Neural cell (in vitro differentiated cells): ENCODE results near the gene ZFAND2A. TPM values are rescaled to one million over a fixed set of nuclear protein-coding genes. Genes with fewer than 3 reads are reported as not detected.

Experiments
- H2AFZ ChIP-seq: fragments of 200-600, 300-800 bp; sonication (generic), shearing (Covaris generic); 2 replicates; pipeline ENCODE4 v1.6.0; 2014; ENCODE audit warnings: low read depth, mild to moderate bottlenecking, antibody characterized with exemption, low read length, moderate library complexity
- H3F3A ChIP-seq: fragments of 200-600 bp; shearing (Covaris generic); 2 replicates; pipeline ENCODE4 v1.6.1; 2016; ENCODE audit warnings: mild to moderate bottlenecking, moderate library complexity, mixed read lengths, antibody characterized with exemption, low read length; ENCODE audit not compliant: insufficient read depth, poor library complexity, severe bottlenecking
- H3K27ac ChIP-seq: fragments of 200-600, 300-800 bp; sonication (generic), shearing (Covaris generic); 2 replicates; pipeline ENCODE4 v1.5.1; 2014; ENCODE audit warnings: mild to moderate bottlenecking, low read length, moderate library complexity
- H3K27me3 ChIP-seq: fragments of 300-800, 200-600 bp; sonication (generic), shearing (Covaris generic); 2 replicates; pipeline ENCODE4 v1.6.0; 2014; ENCODE audit warnings: mild to moderate bottlenecking, low read depth, low read length, moderate library complexity; ENCODE audit not compliant: insufficient read depth
- H3K36me3 ChIP-seq: fragments of 300-800, 200-600 bp; sonication (generic), shearing (Covaris generic); 2 replicates; pipeline ENCODE4 v1.5.1; 2014; ENCODE audit warnings: mild to moderate bottlenecking, antibody characterized with exemption, low read length, moderate library complexity; ENCODE audit not compliant: insufficient read depth
- H3K4me2 ChIP-seq: fragments of 300-800, 200-600 bp; sonication (generic), shearing (Covaris generic); 2 replicates; pipeline ENCODE4 v1.6.0; 2014; ENCODE audit warnings: mild to moderate bottlenecking, low read length
- H3K4me3 ChIP-seq: fragments of 300-800, 200-600 bp; sonication (generic), shearing (Covaris generic); 2 replicates; pipeline ENCODE4 v1.5.1; 2014; ENCODE audit warnings: mild to moderate bottlenecking, low read length, moderate library complexity
- H3K79me2 ChIP-seq: fragments of 200-600 bp; shearing (Covaris generic); replicated peaks from 2 replicates; pipeline ENCODE4 v1.6.0; 2014; ENCODE audit warnings: mild to moderate bottlenecking, low read length, moderate library complexity; ENCODE audit not compliant: insufficient read depth
- H3K9ac ChIP-seq: fragments of 300-800, 200-600 bp; sonication (generic), shearing (Covaris generic); 2 replicates; pipeline ENCODE4 v1.6.1; 2016; ENCODE audit warnings: mild to moderate bottlenecking, low read length, mixed read lengths
- H3K9me2 ChIP-seq: fragments of 200-600 bp; shearing (Covaris generic); 2 replicates; pipeline ENCODE4 v1.6.1; 2016; ENCODE audit warnings: mild to moderate bottlenecking, low read length, mixed read lengths; ENCODE audit not compliant: insufficient read depth
- H3K9me3 ChIP-seq: fragments of 200-600, 300-800 bp; sonication (generic), shearing (Covaris generic); 2 replicates; pipeline ENCODE4 v1.6.1; 2016; ENCODE audit warnings: mild to moderate bottlenecking, mixed run types, low read length, moderate library complexity, mixed read lengths
- H4K20me1 ChIP-seq: fragments of 200-600 bp; shearing (Covaris generic); 2 replicates; pipeline ENCODE4 v1.6.1; 2016; ENCODE audit warnings: mild to moderate bottlenecking, mixed run types; ENCODE audit not compliant: insufficient read depth
- CTCF ChIP-seq: fragments of 450-650 bp; IDR thresholded peaks from 2 replicates; pipeline ENCODE4 v1.5.1; 2014; ENCODE audit warnings: antibody characterized with exemption, mild to moderate bottlenecking, moderate library complexity; ENCODE audit not compliant: poor library complexity, severe bottlenecking
- EP300 ChIP-seq: fragments of 450-650 bp; conservative IDR thresholded peaks from 2 replicates; pipeline ENCODE4 v1.6.1; 2014; ENCODE audit warnings: antibody characterized with exemption, mild to moderate bottlenecking, moderate library complexity; ENCODE audit not compliant: poor library complexity, severe bottlenecking
- EZH2 ChIP-seq: fragments of 200-600, 300-800 bp; shearing (Covaris generic), sonication (generic); IDR thresholded peaks from 2 replicates; pipeline ENCODE4 v1.6.1; 2014; ENCODE audit warnings: antibody characterized with exemption, low read length, borderline replicate concordance, mild to moderate bottlenecking; ENCODE audit not compliant: insufficient read depth, poor library complexity, severe bottlenecking
- MXI1 ChIP-seq: fragments of 450-650 bp; conservative IDR thresholded peaks from 2 replicates; pipeline ENCODE4 v1.6.1; 2014; ENCODE audit warnings: antibody characterized with exemption, mild to moderate bottlenecking; ENCODE audit not compliant: poor library complexity, severe bottlenecking
- POLR2AphosphoS5 ChIP-seq: IDR thresholded peaks from 2 replicates; pipeline ENCODE4 v1.6.1; 2012
- RAD21 ChIP-seq: fragments of 450-650 bp; conservative IDR thresholded peaks from 2 replicates; pipeline ENCODE4 v1.6.1; 2014; ENCODE audit warnings: antibody characterized with exemption, mild to moderate bottlenecking, moderate library complexity
- REST ChIP-seq: IDR thresholded peaks from 2 replicates; pipeline ENCODE4 v1.6.1; 2012; ENCODE audit warnings: borderline replicate concordance
- SMC3 ChIP-seq: fragments of 450-650 bp; conservative IDR thresholded peaks from 2 replicates; pipeline ENCODE4 v1.6.1; 2014; ENCODE audit warnings: antibody characterized with exemption, mild to moderate bottlenecking, moderate library complexity; ENCODE audit not compliant: poor library complexity
- TAF1 ChIP-seq: IDR thresholded peaks from 2 replicates; pipeline ENCODE4 v1.6.1; 2012; ENCODE audit warnings: low read depth
- polyA plus RNA-seq: library from polyadenylated mRNA; depleted of rRNA; stranded (reverse); fragments of >200 nt; gene quantifications from 2 replicates; pipeline ENCODE4 v1.2.3, GENCODE V29; 2014

Gene ZFAND2A
- polyA plus RNA-seq, 1 donor from 2014 or later, result 69.9 TPM

- Histone ChIP-seq H2AFZ (no peak overlapping the region), H3K27me3 (no peaks in the 10 kb centered on the region), H3K9ac (no peak overlapping the region)
These were observed 10.9 kb upstream of the ZFAND2A start for GRCh38 chr7:1170741-1171501.

GRCh38 chr7:1169409-1170368 lies 9.7 kb upstream of the ZFAND2A start:
- Histone ChIP-seq H2AFZ (no peak overlapping the region), H3K36me3 (no peaks in the 10 kb centered on the region), H3K9me3 (no peaks in the 10 kb centered on the region), H3K4me2 (no peak overlapping the region), H3K4me3 (no peak overlapping the region), H3F3A (no peaks in the 10 kb centered on the region), H3K79me2 (no peaks in the 10 kb centered on the region), H3K27ac (no peak overlapping the region), H3K9me2 (no peaks in the 10 kb centered on the region), H3K9ac (no peak overlapping the region), H4K20me1 (no peaks in the 10 kb centered on the region), H3K27me3 (no peaks in the 10 kb centered on the region)
- TF ChIP-seq TAF1 (no peak), SMC3 (no peak), RAD21 (no peak), EZH2 (no peak), POLR2AphosphoS5 (no peak), REST (no peak), EP300 (no peak), MXI1 (no peak), CTCF (no peak)

More at GRCh38 chr7:1170741-1171501, 10.9 kb upstream of the ZFAND2A start:
- Histone ChIP-seq H3K4me3 (no peak overlapping the region), H4K20me1 (no peaks in the 10 kb centered on the region), H3K27ac (no peak overlapping the region), H3K79me2 (no peaks in the 10 kb centered on the region), H3K9me3 (no peaks in the 10 kb centered on the region), H3K4me2 (no peak overlapping the region), H3F3A (no peaks in the 10 kb centered on the region), H3K36me3 (no peaks in the 10 kb centered on the region), H3K9me2 (no peaks in the 10 kb centered on the region)
- TF ChIP-seq MXI1 (no peak), TAF1 (no peak), POLR2AphosphoS5 (no peak), REST (no peak)
